ENCODE measurements around the gene DAGLA.

The DAGLA gene

DNA sequence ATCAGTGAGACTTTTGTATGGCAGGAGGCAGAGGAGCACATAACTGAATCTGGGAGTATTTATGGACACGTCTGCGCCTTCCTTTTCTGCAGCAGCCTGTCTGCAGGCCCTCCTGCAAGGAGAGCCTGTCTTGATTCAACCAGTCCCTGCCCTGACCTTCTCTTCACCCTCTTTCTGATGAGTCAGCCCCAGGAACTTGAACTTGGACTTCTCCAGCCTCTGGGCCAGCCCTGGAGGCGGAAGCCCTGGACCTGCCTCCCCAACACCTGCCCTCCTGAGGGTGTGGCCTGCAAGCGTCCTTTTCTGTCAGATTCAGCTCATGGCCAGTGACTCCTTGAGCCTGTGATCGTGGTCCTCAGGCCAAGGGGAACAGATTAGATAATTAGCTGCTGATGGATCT, 20.0 kb downstream of the DAGLA start:
- no peak overlapping the region for H2AFZ ChIP-seq (ENCODE audit: low read depth, low read length)
- no peak overlapping the region for H3K4me3 ChIP-seq (ENCODE audit: low read length)
- peaks cover 15% of the 10 kb centered on the region for H3K4me1 ChIP-seq (ENCODE audit: insufficient read depth, low read length)
- no peaks in the 10 kb centered on the region for H3K36me3 ChIP-seq (ENCODE audit: insufficient read depth, low read length)
- H3K27me3 ChIP-seq (ENCODE audit: insufficient read depth, low read length): no peaks in the 10 kb centered on the region
- H3K9me3 ChIP-seq (ENCODE audit: low read length): no peaks in the 10 kb centered on the region

DNA sequence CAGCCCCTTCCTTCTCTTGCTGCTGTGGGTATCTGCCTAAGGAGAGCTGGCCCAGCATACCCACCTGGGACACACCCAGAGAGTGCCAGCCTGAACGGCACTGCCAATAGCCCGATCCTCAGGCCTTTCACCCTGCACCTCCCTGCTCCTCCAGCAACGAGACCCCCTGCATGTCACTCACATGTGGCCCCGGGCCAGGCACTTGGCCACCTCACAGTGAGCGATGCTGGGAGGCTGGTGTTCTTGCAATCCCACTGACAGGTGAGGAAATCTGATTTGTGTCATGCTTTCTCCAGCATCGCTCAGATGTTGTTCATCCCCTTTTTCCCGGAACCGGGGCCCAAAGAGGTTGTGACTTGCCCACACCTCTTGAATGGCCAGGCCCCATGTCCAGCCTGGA, 20.5 kb downstream of the DAGLA start:
- no peak overlapping the region for H2AFZ ChIP-seq (ENCODE audit: low read depth, low read length)
- H3K9me3 ChIP-seq (ENCODE audit: low read length): no peaks in the 10 kb centered on the region
- H3K27me3 ChIP-seq (ENCODE audit: insufficient read depth, low read length): no peaks in the 10 kb centered on the region
- no peak overlapping the region for H3K4me3 ChIP-seq (ENCODE audit: low read length)
- no peaks in the 10 kb centered on the region for H3K36me3 ChIP-seq (ENCODE audit: insufficient read depth, low read length)
- H3K4me1 ChIP-seq (ENCODE audit: insufficient read depth, low read length): peaks cover 11% of the 10 kb centered on the region

GRCh38 chr11:61701242-61701886, 21.2 kb downstream of the DAGLA start:
- Histone ChIP-seq H3K4me1 (ENCODE audit: insufficient read depth, low read length) (peaks cover 11% of the 10 kb centered on the region), H3K36me3 (ENCODE audit: insufficient read depth, low read length) (no peaks in the 10 kb centered on the region), H3K4me3 (ENCODE audit: low read length) (no peak overlapping the region), H3K9me3 (ENCODE audit: low read length) (no peaks in the 10 kb centered on the region), H3K27me3 (ENCODE audit: insufficient read depth, low read length) (no peaks in the 10 kb centered on the region), H2AFZ (ENCODE audit: low read depth, low read length) (peak overlapping the region; percentile 32)

GRCh38 chr11:61702701-61703312, 22.6 kb downstream of the DAGLA start:
- no peaks in the 10 kb centered on the region for H3K27me3 ChIP-seq (ENCODE audit: insufficient read depth, low read length)
- H2AFZ ChIP-seq (ENCODE audit: low read depth, low read length): no peak overlapping the region
- no peaks in the 10 kb centered on the region for H3K36me3 ChIP-seq (ENCODE audit: insufficient read depth, low read length)
- H3K4me3 ChIP-seq (ENCODE audit: low read length): no peak overlapping the region
- H3K4me1 ChIP-seq (ENCODE audit: insufficient read depth, low read length): peaks cover 11% of the 10 kb centered on the region
- H3K9me3 ChIP-seq (ENCODE audit: low read length): no peaks in the 10 kb centered on the region

GRCh38 chr11:61704838-61705237, 24.6 kb downstream of the DAGLA start:
- H3K36me3 ChIP-seq (ENCODE audit: insufficient read depth, low read length): no peaks in the 10 kb centered on the region
- H3K4me3 ChIP-seq (ENCODE audit: low read length): no peak overlapping the region
- peaks cover 11% of the 10 kb centered on the region for H3K4me1 ChIP-seq (ENCODE audit: insufficient read depth, low read length)
- no peaks in the 10 kb centered on the region for H3K9me3 ChIP-seq (ENCODE audit: low read length)
- H2AFZ ChIP-seq (ENCODE audit: low read depth, low read length): no peak overlapping the region
- H3K27me3 ChIP-seq (ENCODE audit: insufficient read depth, low read length): no peaks in the 10 kb centered on the region

DNA sequence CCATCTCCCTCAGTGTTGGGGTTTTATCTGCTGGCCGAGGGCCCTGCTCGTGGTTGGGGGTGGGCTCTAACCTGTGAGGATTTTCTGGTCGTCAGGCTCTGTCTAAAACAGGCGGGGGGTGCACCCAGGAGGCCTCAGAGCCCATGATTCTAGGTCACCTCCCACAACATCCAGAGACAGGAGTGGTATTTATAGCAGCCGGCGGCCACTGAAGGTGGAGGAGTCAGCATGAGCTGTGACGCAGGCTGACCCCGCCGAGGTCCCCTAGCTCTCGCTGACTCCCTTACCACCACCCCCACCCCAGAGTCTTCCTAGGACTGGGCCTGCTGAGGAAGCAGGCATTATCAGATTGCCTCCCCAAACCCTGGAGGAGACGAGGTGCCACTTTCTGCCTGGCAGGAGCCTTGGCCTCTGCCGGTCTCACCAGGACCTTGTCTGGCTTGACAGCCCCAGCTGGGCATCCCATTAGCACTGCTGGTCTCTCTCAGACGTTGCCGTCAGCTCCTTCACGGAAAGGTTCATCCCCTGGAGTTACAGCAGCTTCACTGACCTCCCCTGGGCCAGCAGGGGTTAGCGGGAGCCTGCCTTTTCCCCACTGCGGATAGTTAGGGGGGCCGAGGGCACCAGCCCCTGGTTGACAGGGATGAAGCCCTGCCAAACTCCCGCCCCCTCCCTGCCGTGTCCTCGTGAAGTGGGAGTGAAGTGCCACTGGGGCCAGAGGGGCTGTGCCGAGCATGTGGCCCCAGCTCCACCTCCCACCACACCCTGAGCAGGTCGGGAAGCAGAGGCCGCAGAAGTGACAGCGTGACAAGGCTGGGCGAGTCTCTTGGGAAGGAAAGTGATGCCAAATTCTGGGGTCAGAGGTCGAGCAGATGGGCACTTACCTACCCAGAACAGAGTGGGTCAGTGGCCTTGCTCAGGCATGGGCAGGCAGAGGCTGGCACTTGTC, 26.5 kb downstream of the DAGLA start:
- H2AFZ ChIP-seq (ENCODE audit: low read depth, low read length): no peak overlapping the region
- peaks cover 4% of the 10 kb centered on the region for H3K4me1 ChIP-seq (ENCODE audit: insufficient read depth, low read length)
- H3K36me3 ChIP-seq (ENCODE audit: insufficient read depth, low read length): no peaks in the 10 kb centered on the region
- no peaks in the 10 kb centered on the region for H3K9me3 ChIP-seq (ENCODE audit: low read length)
- H3K27me3 ChIP-seq (ENCODE audit: insufficient read depth, low read length): no peaks in the 10 kb centered on the region
- H3K4me3 ChIP-seq (ENCODE audit: low read length): no peak overlapping the region

DNA sequence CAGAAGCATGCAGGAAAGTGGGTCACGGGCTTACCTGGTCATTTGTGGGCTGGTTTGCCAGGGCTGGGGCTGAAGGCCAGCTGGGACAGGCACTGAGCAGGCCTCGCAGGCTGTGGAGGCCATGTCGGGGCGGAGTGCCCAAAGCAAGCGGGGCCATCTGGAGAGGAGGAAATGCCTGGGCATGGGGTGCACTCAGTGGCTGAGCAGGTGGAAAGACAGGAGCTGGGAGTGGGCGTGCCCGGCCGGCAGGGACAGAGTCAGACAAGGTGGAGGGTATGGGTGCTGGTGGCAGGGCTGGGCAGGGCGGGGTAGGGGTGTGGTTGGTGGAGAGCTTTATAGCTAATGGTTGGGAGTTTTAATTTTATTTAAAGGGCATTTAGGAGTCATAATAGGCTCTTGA, 27.4 kb downstream of the DAGLA start:
- Histone ChIP-seq H3K36me3 (ENCODE audit: insufficient read depth, low read length) (no peaks in the 10 kb centered on the region), H2AFZ (ENCODE audit: low read depth, low read length) (no peak overlapping the region), H3K4me1 (ENCODE audit: insufficient read depth, low read length) (peaks cover 8% of the 10 kb centered on the region), H3K4me3 (ENCODE audit: low read length) (no peak overlapping the region), H3K27me3 (ENCODE audit: insufficient read depth, low read length) (no peaks in the 10 kb centered on the region), H3K9me3 (ENCODE audit: low read length) (no peaks in the 10 kb centered on the region)

GRCh38 chr11:61709110-61709509, 28.9 kb downstream of the DAGLA start:
- H3K9me3 ChIP-seq (ENCODE audit: low read length): no peaks in the 10 kb centered on the region
- peaks cover 8% of the 10 kb centered on the region for H3K4me1 ChIP-seq (ENCODE audit: insufficient read depth, low read length)
- H3K27me3 ChIP-seq (ENCODE audit: insufficient read depth, low read length): no peaks in the 10 kb centered on the region
- no peak overlapping the region for H3K4me3 ChIP-seq (ENCODE audit: low read length)
- H3K36me3 ChIP-seq (ENCODE audit: insufficient read depth, low read length): no peaks in the 10 kb centered on the region
- no peak overlapping the region for H2AFZ ChIP-seq (ENCODE audit: low read depth, low read length)

DNA sequence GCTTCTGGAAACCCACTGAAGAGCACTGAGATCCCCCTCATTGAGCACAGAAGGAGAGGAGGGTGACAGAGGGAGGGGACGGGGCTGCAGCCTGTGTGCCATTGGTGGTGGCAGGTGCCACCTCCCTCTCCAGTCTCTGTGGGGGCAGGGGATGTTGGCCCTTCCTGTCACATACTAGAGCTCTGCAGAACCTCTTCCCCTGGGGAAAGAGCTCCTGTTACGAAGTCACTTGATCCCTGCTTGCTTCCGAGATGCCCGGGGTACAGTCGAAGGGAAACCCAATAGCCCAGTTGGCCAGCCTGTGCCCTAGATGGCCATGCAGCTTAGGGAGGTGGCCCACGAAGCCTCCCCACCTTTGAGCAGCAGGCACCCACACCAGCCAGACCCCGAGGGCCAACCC, 29.4 kb downstream of the DAGLA start:
- Histone ChIP-seq H3K9me3 (ENCODE audit: low read length) (no peaks in the 10 kb centered on the region), H3K4me1 (ENCODE audit: insufficient read depth, low read length) (peaks cover 8% of the 10 kb centered on the region), H3K36me3 (ENCODE audit: insufficient read depth, low read length) (no peaks in the 10 kb centered on the region), H3K27me3 (ENCODE audit: insufficient read depth, low read length) (no peaks in the 10 kb centered on the region), H2AFZ (ENCODE audit: low read depth, low read length) (no peak overlapping the region), H3K4me3 (ENCODE audit: low read length) (no peak overlapping the region)

GRCh38 chr11:61710019-61710418, 29.8 kb downstream of the DAGLA start:
- H2AFZ ChIP-seq (ENCODE audit: low read depth, low read length): no peak overlapping the region
- H3K36me3 ChIP-seq (ENCODE audit: insufficient read depth, low read length): no peaks in the 10 kb centered on the region
- H3K27me3 ChIP-seq (ENCODE audit: insufficient read depth, low read length): no peaks in the 10 kb centered on the region
- H3K4me3 ChIP-seq (ENCODE audit: low read length): no peak overlapping the region
- H3K4me1 ChIP-seq (ENCODE audit: insufficient read depth, low read length): peaks cover 8% of the 10 kb centered on the region
- no peaks in the 10 kb centered on the region for H3K9me3 ChIP-seq (ENCODE audit: low read length)

DNA sequence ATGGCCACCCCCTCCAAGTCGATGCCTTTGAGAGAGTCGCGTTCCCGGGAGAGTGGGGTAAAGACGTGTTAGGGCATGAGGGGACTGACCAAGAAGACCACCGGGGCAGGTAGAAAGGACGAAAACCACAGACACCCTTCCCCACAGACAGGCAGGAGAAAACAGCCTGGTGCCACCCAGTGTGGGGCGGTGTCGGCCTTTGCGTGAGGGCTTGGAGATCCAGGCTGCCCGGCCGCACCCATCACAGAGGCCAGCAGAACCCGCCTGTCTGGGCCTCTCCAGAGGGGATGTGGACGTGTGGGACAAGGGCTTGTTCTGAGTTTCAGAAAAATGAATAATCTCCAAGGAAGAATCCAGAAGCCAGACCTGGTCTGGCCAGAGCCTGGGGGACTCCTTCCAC, 30.8 kb downstream of the DAGLA start:
- peaks cover 8% of the 10 kb centered on the region for H3K4me1 ChIP-seq (ENCODE audit: insufficient read depth, low read length)
- no peak overlapping the region for H2AFZ ChIP-seq (ENCODE audit: low read depth, low read length)
- H3K36me3 ChIP-seq (ENCODE audit: insufficient read depth, low read length): no peaks in the 10 kb centered on the region
- H3K4me3 ChIP-seq (ENCODE audit: low read length): no peak overlapping the region
- H3K9me3 ChIP-seq (ENCODE audit: low read length): no peaks in the 10 kb centered on the region
- no peaks in the 10 kb centered on the region for H3K27me3 ChIP-seq (ENCODE audit: insufficient read depth, low read length)

GRCh38 chr11:61711498-61711897, 31.3 kb downstream of the DAGLA start:
- peaks cover 8% of the 10 kb centered on the region for H3K4me1 ChIP-seq (ENCODE audit: insufficient read depth, low read length)
- H3K27me3 ChIP-seq (ENCODE audit: insufficient read depth, low read length): no peaks in the 10 kb centered on the region
- no peak overlapping the region for H3K4me3 ChIP-seq (ENCODE audit: low read length)

GRCh38 chr11:61712314-61712713, 32.1 kb downstream of the DAGLA start:
- Histone ChIP-seq H3K4me1 (ENCODE audit: insufficient read depth, low read length) (peaks cover 13% of the 10 kb centered on the region), H3K36me3 (ENCODE audit: insufficient read depth, low read length) (no peaks in the 10 kb centered on the region), H2AFZ (ENCODE audit: low read depth, low read length) (no peak overlapping the region), H3K4me3 (ENCODE audit: low read length) (no peak overlapping the region), H3K9me3 (ENCODE audit: low read length) (no peaks in the 10 kb centered on the region), H3K27me3 (ENCODE audit: insufficient read depth, low read length) (no peaks in the 10 kb centered on the region)

More at GRCh38 chr11:61711498-61711897, 31.3 kb downstream of the DAGLA start:
- no peaks in the 10 kb centered on the region for H3K9me3 ChIP-seq (ENCODE audit: low read length)
- H2AFZ ChIP-seq (ENCODE audit: low read depth, low read length): no peak overlapping the region
- H3K36me3 ChIP-seq (ENCODE audit: insufficient read depth, low read length): no peaks in the 10 kb centered on the region
